ENCODE results near the gene BRCA1.
"Not testable (repeated sequence)": the region's sequence is repeated elsewhere in the genome, so short reads cannot be mapped to it uniquely, and the experiment has no call there.

BRCA1 gene

GRCh38 chr17:43133439-43133838, 8.3 kb upstream of the BRCA1 start:
- DNase-seq (ENCODE audit: low spot score), result not testable (repeated sequence)

GRCh38 chr17:43132117-43132516, 7.0 kb upstream of the BRCA1 start:
- no peak for DNase-seq (ENCODE audit: low spot score)

GRCh38 chr17:43129671-43130010, 4.5 kb upstream of the BRCA1 start:
- no peak for DNase-seq (ENCODE audit: low spot score)

- DNase-seq (ENCODE audit: low spot score), result not testable (repeated sequence)
These were observed 2.2 kb upstream of the BRCA1 start for GRCh38 chr17:43127333-43127876.

GRCh38 chr17:43126911-43127290, 1.7 kb upstream of the BRCA1 start:
- DNase-seq (ENCODE audit: low spot score), result no peak

GRCh38 chr17:43125967-43126910, 1.1 kb upstream of the BRCA1 start:
- DNase-seq (ENCODE audit: low spot score), result no peak

- DNase-seq (ENCODE audit: low spot score), result no peak
These were observed 6.2 kb downstream of the BRCA1 start for GRCh38 chr17:43118679-43119615.

GRCh38 chr17:43114151-43114552, 11.0 kb downstream of the BRCA1 start:
- no peak for DNase-seq (ENCODE audit: low spot score)

- no peak for DNase-seq (ENCODE audit: low spot score)
These were observed 18.6 kb downstream of the BRCA1 start for GRCh38 chr17:43106552-43106951.

GRCh38 chr17:43105146-43105545, 20.0 kb downstream of the BRCA1 start:
- DNase-seq (ENCODE audit: low spot score), result no peak

GRCh38 chr17:43104665-43105064, 20.5 kb downstream of the BRCA1 start:
- DNase-seq (ENCODE audit: low spot score), result no peak

- DNase-seq (ENCODE audit: low spot score), result not testable (repeated sequence)
These were observed 29.8 kb downstream of the BRCA1 start for GRCh38 chr17:43095364-43095763.

- DNase-seq (ENCODE audit: low spot score), result no peak
These were observed 30.9 kb downstream of the BRCA1 start for GRCh38 chr17:43094129-43094835.

- DNase-seq (ENCODE audit: low spot score), result no peak
These were observed 32.3 kb downstream of the BRCA1 start for GRCh38 chr17:43092901-43093300.

GRCh38 chr17:43090022-43090421, 35.1 kb downstream of the BRCA1 start:
- no peak for DNase-seq (ENCODE audit: low spot score)

GRCh38 chr17:43085474-43085873, 39.7 kb downstream of the BRCA1 start:
- no peak for DNase-seq (ENCODE audit: low spot score)

- DNase-seq (ENCODE audit: low spot score), result no peak
These were observed 45.4 kb downstream of the BRCA1 start for GRCh38 chr17:43079641-43080302.

GRCh38 chr17:43074869-43075268, 50.3 kb downstream of the BRCA1 start:
- DNase-seq (ENCODE audit: low spot score), result no peak

- no peak for DNase-seq (ENCODE audit: low spot score)
These were observed 54.3 kb downstream of the BRCA1 start for GRCh38 chr17:43070872-43071271.

GRCh38 chr17:43070257-43070656, 54.9 kb downstream of the BRCA1 start:
- no peak for DNase-seq (ENCODE audit: low spot score)

GRCh38 chr17:43069368-43069898, 55.7 kb downstream of the BRCA1 start:
- no peak for DNase-seq (ENCODE audit: low spot score)

Measured in NAMALWA (cell line).